Heart right ventricle (tissue), 16 donors: ENCODE results near the gene TUBGCP3. TPM values are rescaled to one million over a fixed set of nuclear protein-coding genes. Genes with fewer than 3 reads are reported as not detected.

Source experiments
- ATAC-seq, 8 donors: fragments of 200-7000 bp; cut with Tn5 transposase; one replicate each; pipeline ENCODE4 v1.9.1; 2020; ENCODE audit warnings: mild to moderate bottlenecking in 8 of 8, moderate library complexity in 8 of 8, moderate number of reproducible peaks in 1 of 8
- DNase-seq, 2 donors: peaks; one replicate each; pipeline ENCODE4 v3.0.0-alpha.2; 2020
- H3K27ac ChIP-seq, 10 donors: fragments of 200-600 bp; sonication (generic) in 2 of 10; one replicate each; pipeline versions ENCODE4 v1.5.0 to v1.8.0; 2020 to 2022; ENCODE audit warnings: mild to moderate bottlenecking in 3 of 10
- H3K27me3 ChIP-seq, 7 donors: fragments of 200-600 bp; one replicate each; pipeline ENCODE4 v1.8.0; 2021 to 2022; ENCODE audit warnings: mild to moderate bottlenecking in 2 of 7
- H3K36me3 ChIP-seq, 9 donors: fragments of 200-600 bp; sonication (generic) in 1 of 9; one replicate each; pipeline versions ENCODE4 v1.5.0 to v1.8.0; 2020 to 2022; ENCODE audit warnings: mild to moderate bottlenecking in 2 of 9
- H3K4me1 ChIP-seq, 9 donors: fragments of 200-600 bp; sonication (generic) in 1 of 9; one replicate each; pipeline versions ENCODE4 v1.5.0 to v1.8.0; 2020 to 2022; ENCODE audit warnings: mild to moderate bottlenecking in 4 of 9
- H3K4me3 ChIP-seq, 10 donors: fragments of 200-600 bp; sonication (generic) in 2 of 10; one replicate each; pipeline versions ENCODE4 v1.5.0 to v1.8.0; 2020 to 2022; ENCODE audit warnings: mild to moderate bottlenecking in 7 of 10, moderate library complexity in 2 of 10
- H3K9me3 ChIP-seq, 11 donors: fragments of 200-600 bp in 10 of 11; sonication (generic) in 2 of 11; one replicate each; pipeline versions ENCODE4 v1.5.0 to v1.8.0; 2013 to 2022; ENCODE audit warnings: mild to moderate bottlenecking in 2 of 11, control low read depth in 1 of 11, moderate library complexity in 1 of 11
- CTCF ChIP-seq, 9 donors: fragments of 200-600 bp; sonication (generic) in 2 of 9; IDR thresholded peaks; one replicate each; pipeline versions ENCODE4 v1.5.0 to v1.8.0; 2021 to 2022; ENCODE audit warnings: antibody characterized with exemption in 9 of 9, mild to moderate bottlenecking in 5 of 9, moderate library complexity in 1 of 9
- WGBS, 2 donors: extraction: QIAGEN DNeasy Blood & Tissue Kit; methylation state at CpG; one replicate each; pipeline ENCODE4 v1.1.7; 2013; ENCODE audit warnings: inconsistent platforms in 1 of 2; 5-methylcytosine and 5-hydroxymethylcytosine counted together
- intact Hi-C, 10 donors: fragments of 100-400 bp; cut with DNase I; formaldehyde crosslinking; loops; one replicate each; pipeline versions ENCODE4 v1.11.1 to v1.14.2; 2022
- polyA plus RNA-seq, 2 donors: library from polyadenylated mRNA; stranded (reverse); fragments of 200-250 nt; gene quantifications; one replicate each; pipeline ENCODE4 v1.2.3, GENCODE V29; 2013
- total RNA-seq, 10 donors: library from RNA; stranded (reverse); fragmentation: NEBNext Ultra II Directional in 3 of 10; extraction: Animal tissue kit (Norgen Biotek cat#: 25700) in 3 of 10; gene quantifications; one replicate each; pipeline versions ENCODE4 v1.2.1 to v1.2.4, GENCODE V29; 2021 to 2023
- donor health status: Arrhythmogenic right ventricular cardiomyopathy.
- donor health status: ischemic (EF 13 %, LVEDD 7.1; RV severe dilation, severe dysfunction).
- donor health status: healthy with polysubstance abuse.
- donor health status: DM: no; HTN: yes; CAD: no.
- donor health status: DM: no; HTN: no; CAD: no.
- donor health status: ischemic (EF 25% LVEDD 6.9; RV normal size, moderate dysfunction).
- donor health status: ischemic (EF 25% LVEDD 5.7; RV mildly dilated, moderate dysfunction).
- donor health status: healthy.
- donor health status: DM: yes; HTN: yes; CAD: no.
- donor health status: Ischemic cardiomyopathy.
- donor health status: ischemic (EF 35%, LVEDD 5.7; RV mildly dilated, moderate dysfunction).
- donor health status: nonischemic (EF 11% LVEDD 7.7; RV severe dilation, severe dysfunction).
- donor health status: DM: yes; HTN: yes; CAD: no.
- donor health status: PGD.
- donor health status: ischemic (EF 29% LVEDD 5.4; RV normal size, mild dysfunction).
- donor health status: nonischemic (EF 23%, LVEDD 6.1; RV moderate dilation, normal function).

The TUBGCP3 gene
- total and polyA plus RNA-seq, 12 donors: 10.6 to 25.8 (median 17.7) TPM

- no peak overlapping the region for H3K27ac ChIP-seq
- ATAC-seq: no peak
- no peak overlapping the region for H3K4me3 ChIP-seq
- peaks cover 0 to 14% (median 0%) of the 10 kb centered on the region in 7 donors for H3K27me3 ChIP-seq
- DNase-seq: no peak
- no peak for TF ChIP-seq CTCF (IDR thresholded peaks at IDR 0.05)
- intact Hi-C loops: no loop called here
- no peaks in the 10 kb centered on the region for H3K4me1 ChIP-seq
- WGBS, 2 donors: 90 to 95% methylated on average over 9 to 10 of the region's 10 CpGs
- H3K9me3 ChIP-seq: peaks cover 0 to 27% (median 0%) of the 10 kb centered on the region in 11 donors
- H3K36me3 ChIP-seq: no peaks in the 10 kb centered on the region
Measured at GRCh38 chr13:112468069-112468468, 119.9 kb downstream of the TUBGCP3 start.

GRCh38 chr13:112467236-112467635 is 120.7 kb downstream of the TUBGCP3 start:
- intact Hi-C loops: no loop called here

GRCh38 chr13:112466132-112467058 is 121.6 kb downstream of the TUBGCP3 start:
- Histone ChIP-seq H3K9me3 (peaks cover 0 to 17% (median 0%) of the 10 kb centered on the region in 11 donors), H3K4me1 (no peaks in the 10 kb centered on the region), H3K27me3 (peaks cover 0 to 14% (median 0%) of the 10 kb centered on the region in 7 donors), H3K27ac (no peak overlapping the region), H3K4me3 (no peak overlapping the region), H3K36me3 (no peaks in the 10 kb centered on the region)
- intact Hi-C loops: no loop called here
- ATAC-seq (peak in 1 of 8 donors; percentile 53), DNase-seq (no peak)
- TF ChIP-seq CTCF (IDR thresholded peaks at IDR 0.05): no peak
- 87 to 88% methylated on average over 40 of the region's 40 CpGs for WGBS, 2 donors

More at GRCh38 chr13:112467236-112467635, 120.7 kb downstream of the TUBGCP3 start:
- Histone ChIP-seq H3K36me3 (no peaks in the 10 kb centered on the region), H3K27ac (no peak overlapping the region), H3K4me1 (no peaks in the 10 kb centered on the region), H3K9me3 (peaks cover 0 to 21% (median 0%) of the 10 kb centered on the region in 11 donors), H3K4me3 (no peak overlapping the region), H3K27me3 (peaks cover 0 to 14% (median 0%) of the 10 kb centered on the region in 7 donors)
- WGBS, 2 donors: 78 to 84% methylated on average over 19 of the region's 19 CpGs
- ATAC-seq: no peak
- TF ChIP-seq CTCF (IDR thresholded peaks at IDR 0.05): no peak
- DNase-seq: no peak

- intact Hi-C loops: no loop called here
- Histone ChIP-seq H3K9me3 (peaks cover 0 to 11% (median 0%) of the 10 kb centered on the region in 11 donors), H3K4me1 (no peaks in the 10 kb centered on the region), H3K27ac (no peak overlapping the region), H3K36me3 (no peaks in the 10 kb centered on the region), H3K4me3 (no peak overlapping the region), H3K27me3 (peaks cover 0 to 14% (median 0%) of the 10 kb centered on the region in 7 donors)
- WGBS, 2 donors: 78 to 79% methylated on average over 35 of the region's 35 CpGs
- DNase-seq (no peak), ATAC-seq (peak in 1 of 8 donors; percentile 34)
- TF ChIP-seq CTCF (IDR thresholded peaks at IDR 0.05): no peak
Measured at GRCh38 chr13:112465251-112466131, 122.5 kb downstream of the TUBGCP3 start.
